ENCODE results near the gene DOCK2. TPM values are rescaled to one million over a fixed set of nuclear protein-coding genes. Genes with fewer than 3 reads are reported as not detected.

DOCK2 gene
- polyA plus RNA-seq, 1 of the 3 experiments (the other 2 are of a cell fraction), result 3.8 TPM

GRCh38 chr5:170081616-170082015, 444.5 kb downstream of the DOCK2 start:
- 40% methylated on average over 4 of the region's 4 CpGs for WGBS (ENCODE audit: low lambda C conversion rate)
- POLR2A ChIA-PET, result no interaction called here
- CTCF ChIA-PET, result interaction anchor here (1.9 to 2.0 kb wide), 2 partner anchors 11 to 17 kb away, joined by 6 read pairs; no protein-coding TSS in a partner anchor

DNA sequence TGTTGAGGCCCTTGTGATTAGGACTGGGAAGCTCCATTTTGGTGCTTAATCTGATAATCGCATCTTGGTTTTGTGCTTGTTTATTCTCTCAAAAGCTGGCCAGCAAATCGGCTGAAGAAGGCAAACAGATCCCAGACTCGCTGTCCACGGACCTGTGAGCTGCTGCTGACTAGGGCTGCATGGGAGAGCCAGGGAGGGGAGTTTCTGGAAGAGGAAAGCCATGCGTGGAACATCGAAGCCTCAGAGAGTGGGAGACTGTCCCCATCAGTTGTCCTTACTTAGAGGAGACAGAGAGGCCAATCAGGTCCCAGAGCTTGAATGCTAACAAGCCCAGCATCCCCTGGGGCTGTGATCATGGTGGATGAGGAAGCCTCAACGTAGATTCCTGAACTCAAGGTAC, 445.6 kb downstream of the DOCK2 start:
- Histone ChIP-seq H3K4me1 (ENCODE audit: control insufficient read depth in 1 of 2, insufficient read depth in 2 of 2, low read depth in 1 of 2, low read length in 1 of 2) (no peaks in the 10 kb centered on the region), H3F3A (replicated peaks; ENCODE audit: insufficient read depth) (no peaks in the 10 kb centered on the region), H3K9me3 (no peaks in the 10 kb centered on the region), H3K79me2 (ENCODE audit: insufficient read depth) (no peaks in the 10 kb centered on the region), H3K4me3 (ENCODE audit: low read depth in 2 of 2, low read length in 1 of 2) (no peak overlapping the region), H3K36me3 (replicated peaks in 1 of 2; ENCODE audit: control insufficient read depth in 1 of 2, insufficient read depth in 2 of 2, low read length in 1 of 2) (no peaks in the 10 kb centered on the region), H4K20me1 (ENCODE audit: insufficient read depth) (no peaks in the 10 kb centered on the region), H3K9ac (no peak overlapping the region), H3K9me2 (no peaks in the 10 kb centered on the region), H3K27ac (ENCODE audit: low read depth in 2 of 2, low read length in 1 of 2) (no peak overlapping the region), H3K27me3 (ENCODE audit: insufficient read depth) (no peaks in the 10 kb centered on the region; the same call in 1 of the 2 replicates), H2AFZ (ENCODE audit: low read depth) (no peak overlapping the region), H3K4me2 (no peak overlapping the region)
- ChIA-PET POLR2A (no interaction called here), CTCF (interaction anchor here (0.7 to 3.0 kb wide), 6 partner anchors 12 to 143 kb away, joined by 3 to 8 read pairs (median 6); no protein-coding TSS in a partner anchor)
- no peak for TF ChIP-seq TAF1 (IDR thresholded peaks at IDR 0.05; ENCODE audit: borderline replicate concordance, low read depth, low read length)
- TF ChIP-seq MXI1 (IDR thresholded peaks at IDR 0.05; ENCODE audit: low read depth, low read length), result no peak
- no peak for TF ChIP-seq NRF1 (IDR thresholded peaks at IDR 0.05; ENCODE audit: low read depth, low read length)
- DNase-seq, result no peak
- WGBS (ENCODE audit: low lambda C conversion rate), result 55% methylated on average over 5 of the region's 7 CpGs

More at GRCh38 chr5:170081616-170082015, 444.5 kb downstream of the DOCK2 start:
- no peak for TF ChIP-seq TAF1 (IDR thresholded peaks at IDR 0.05; ENCODE audit: borderline replicate concordance, low read depth, low read length)
- TF ChIP-seq ELF1 (IDR thresholded peaks at IDR 0.05), result no peak
- no peak for TF ChIP-seq RCOR1 (IDR thresholded peaks at IDR 0.05; ENCODE audit: low read length)
- TF ChIP-seq FOXM1 (IDR thresholded peaks at IDR 0.05; ENCODE audit: low read depth), result no peak
- no peak for TF ChIP-seq SIN3A (IDR thresholded peaks at IDR 0.05; ENCODE audit: borderline replicate concordance, low read depth, low read length)
- TF ChIP-seq YY1 (IDR thresholded peaks at IDR 0.05; ENCODE audit: low read depth), result no peak
- TF ChIP-seq, protein P1, sequence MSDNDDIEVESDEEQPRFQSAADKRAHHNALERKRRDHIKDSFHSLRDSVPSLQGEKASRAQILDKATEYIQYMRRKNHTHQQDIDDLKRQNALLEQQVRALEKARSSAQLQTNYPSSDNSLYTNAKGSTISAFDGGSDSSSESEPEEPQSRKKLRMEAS (IDR thresholded peaks at IDR 0.05; ENCODE audit: low read depth), result no peak
- Histone ChIP-seq H3K9me2 (no peaks in the 10 kb centered on the region), H3K27me3 (ENCODE audit: insufficient read depth) (no peaks in the 10 kb centered on the region), H3F3A (replicated peaks; ENCODE audit: insufficient read depth) (no peaks in the 10 kb centered on the region), H2AFZ (ENCODE audit: low read depth) (no peak overlapping the region), H3K9me3 (no peaks in the 10 kb centered on the region), H3K4me3 (ENCODE audit: low read depth in 2 of 2, low read length in 1 of 2) (no peak overlapping the region), H3K9ac (no peak overlapping the region), H3K79me2 (ENCODE audit: insufficient read depth) (no peaks in the 10 kb centered on the region), H3K36me3 (replicated peaks in 1 of 2; ENCODE audit: control insufficient read depth in 1 of 2, insufficient read depth in 2 of 2, low read length in 1 of 2) (no peaks in the 10 kb centered on the region), H3K4me2 (no peak overlapping the region), H3K4me1 (ENCODE audit: control insufficient read depth in 1 of 2, insufficient read depth in 2 of 2, low read depth in 1 of 2, low read length in 1 of 2) (no peaks in the 10 kb centered on the region), H4K20me1 (ENCODE audit: insufficient read depth) (no peaks in the 10 kb centered on the region), H3K27ac (ENCODE audit: low read depth in 2 of 2, low read length in 1 of 2) (no peak overlapping the region)
- no peak for DNase-seq

DNA sequence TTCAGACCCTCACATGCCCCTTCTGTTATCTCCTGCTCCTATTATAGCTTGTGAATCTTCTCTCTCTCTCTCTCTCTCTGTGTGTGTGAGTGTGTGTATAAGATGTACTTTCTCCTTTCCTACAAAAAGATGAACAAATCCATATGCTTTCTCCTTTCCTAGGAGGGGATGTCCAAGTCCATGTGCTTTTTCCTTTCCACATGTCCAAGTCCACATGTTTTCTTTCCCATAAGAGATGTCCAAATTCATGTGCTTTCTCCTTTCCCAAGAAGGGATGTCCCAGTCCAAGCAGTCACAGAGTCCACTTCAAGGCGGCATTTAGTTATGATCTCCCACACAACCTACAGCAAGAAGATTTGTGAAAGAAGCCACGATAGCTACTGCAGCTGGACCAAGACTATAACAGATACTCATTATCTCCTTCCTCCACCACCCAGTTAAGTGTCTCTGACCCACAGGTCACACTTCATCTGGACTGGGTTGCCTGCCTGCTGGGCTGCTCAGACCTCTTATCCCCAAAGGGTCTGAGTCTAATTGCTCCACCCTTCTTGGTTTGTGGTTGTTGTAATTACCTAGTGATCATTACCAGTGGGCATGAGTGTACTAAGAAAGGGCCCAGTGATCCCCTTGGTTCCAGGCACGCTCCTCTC, 450.2 kb downstream of the DOCK2 start:
- POLR2A ChIA-PET, result no interaction called here
- Histone ChIP-seq H3K4me1 (ENCODE audit: control insufficient read depth in 1 of 2, insufficient read depth in 2 of 2, low read depth in 1 of 2, low read length in 1 of 2) (no peaks in the 10 kb centered on the region), H3K36me3 (replicated peaks in 1 of 2; ENCODE audit: control insufficient read depth in 1 of 2, insufficient read depth in 2 of 2, low read length in 1 of 2) (no peaks in the 10 kb centered on the region), H3K27me3 (ENCODE audit: insufficient read depth) (no peaks in the 10 kb centered on the region; the same call in 1 of the 2 replicates), H3K79me2 (ENCODE audit: insufficient read depth) (no peaks in the 10 kb centered on the region), H3K9me2 (no peaks in the 10 kb centered on the region), H3K9me3 (no peaks in the 10 kb centered on the region), H3K9ac (no peak overlapping the region), H3F3A (replicated peaks; ENCODE audit: insufficient read depth) (no peaks in the 10 kb centered on the region), H2AFZ (ENCODE audit: low read depth) (no peak overlapping the region), H4K20me1 (ENCODE audit: insufficient read depth) (no peaks in the 10 kb centered on the region), H3K4me3 (ENCODE audit: low read depth in 2 of 2, low read length in 1 of 2) (no peak overlapping the region), H3K4me2 (no peak overlapping the region), H3K27ac (ENCODE audit: low read depth in 2 of 2, low read length in 1 of 2) (no peak overlapping the region)
- WGBS (ENCODE audit: low lambda C conversion rate), result 68% methylated on average over 3 of the region's 3 CpGs
- CTCF ChIA-PET, result interaction anchor here (3.4 kb wide), 1 partner anchor 97 kb away, joined by 13 read pairs; no protein-coding TSS in a partner anchor
- DNase-seq, result no peak
- TF ChIP-seq MEF2A (IDR thresholded peaks at IDR 0.05; ENCODE audit: borderline replicate concordance, low read depth) (no peak), RFX5 (IDR thresholded peaks at IDR 0.05; ENCODE audit: low read length) (no peak), POLR2AphosphoS5 (IDR thresholded peaks at IDR 0.05; ENCODE audit: low read depth, low read length) (no peak), YY1 (IDR thresholded peaks at IDR 0.05; ENCODE audit: low read depth) (no peak), ZBTB33 (IDR thresholded peaks at IDR 0.05; ENCODE audit: borderline replicate concordance, low read depth) (no peak)
- TF ChIP-seq, protein P2, sequence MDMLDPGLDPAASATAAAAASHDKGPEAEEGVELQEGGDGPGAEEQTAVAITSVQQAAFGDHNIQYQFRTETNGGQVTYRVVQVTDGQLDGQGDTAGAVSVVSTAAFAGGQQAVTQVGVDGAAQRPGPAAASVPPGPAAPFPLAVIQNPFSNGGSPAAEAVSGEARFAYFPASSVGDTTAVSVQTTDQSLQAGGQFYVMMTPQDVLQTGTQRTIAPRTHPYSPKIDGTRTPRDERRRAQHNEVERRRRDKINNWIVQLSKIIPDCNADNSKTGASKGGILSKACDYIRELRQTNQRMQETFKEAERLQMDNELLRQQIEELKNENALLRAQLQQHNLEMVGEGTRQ (IDR thresholded peaks at IDR 0.05; ENCODE audit: borderline replicate concordance, low read depth, low read length), result no peak
- TF ChIP-seq, protein P3, sequence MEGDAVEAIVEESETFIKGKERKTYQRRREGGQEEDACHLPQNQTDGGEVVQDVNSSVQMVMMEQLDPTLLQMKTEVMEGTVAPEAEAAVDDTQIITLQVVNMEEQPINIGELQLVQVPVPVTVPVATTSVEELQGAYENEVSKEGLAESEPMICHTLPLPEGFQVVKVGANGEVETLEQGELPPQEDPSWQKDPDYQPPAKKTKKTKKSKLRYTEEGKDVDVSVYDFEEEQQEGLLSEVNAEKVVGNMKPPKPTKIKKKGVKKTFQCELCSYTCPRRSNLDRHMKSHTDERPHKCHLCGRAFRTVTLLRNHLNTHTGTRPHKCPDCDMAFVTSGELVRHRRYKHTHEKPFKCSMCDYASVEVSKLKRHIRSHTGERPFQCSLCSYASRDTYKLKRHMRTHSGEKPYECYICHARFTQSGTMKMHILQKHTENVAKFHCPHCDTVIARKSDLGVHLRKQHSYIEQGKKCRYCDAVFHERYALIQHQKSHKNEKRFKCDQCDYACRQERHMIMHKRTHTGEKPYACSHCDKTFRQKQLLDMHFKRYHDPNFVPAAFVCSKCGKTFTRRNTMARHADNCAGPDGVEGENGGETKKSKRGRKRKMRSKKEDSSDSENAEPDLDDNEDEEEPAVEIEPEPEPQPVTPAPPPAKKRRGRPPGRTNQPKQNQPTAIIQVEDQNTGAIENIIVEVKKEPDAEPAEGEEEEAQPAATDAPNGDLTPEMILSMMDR (IDR thresholded peaks at IDR 0.05), result no peak

All from SK-N-SH (cell line).